AG10803 (cell line): ENCODE data around the gene COA6.

ENCODE experiments used
- DNase-seq: peaks from one replicate; pipeline ENCODE4 v3.0.0; 2010; ENCODE audit warnings: low read depth
- H3K4me3 ChIP-seq: 2 replicates; pipeline ENCODE4 v1.5.1; 2011; ENCODE audit warnings: mild to moderate bottlenecking, low read length, control low read depth
- TF ChIP-seq, protein P1 (sequence below): conservative IDR thresholded peaks from 2 replicates; pipeline ENCODE4 v1.5.1; 2011; ENCODE audit warnings: mild to moderate bottlenecking, low read length, control low read depth, inconsistent platforms

COA6 gene

DNA sequence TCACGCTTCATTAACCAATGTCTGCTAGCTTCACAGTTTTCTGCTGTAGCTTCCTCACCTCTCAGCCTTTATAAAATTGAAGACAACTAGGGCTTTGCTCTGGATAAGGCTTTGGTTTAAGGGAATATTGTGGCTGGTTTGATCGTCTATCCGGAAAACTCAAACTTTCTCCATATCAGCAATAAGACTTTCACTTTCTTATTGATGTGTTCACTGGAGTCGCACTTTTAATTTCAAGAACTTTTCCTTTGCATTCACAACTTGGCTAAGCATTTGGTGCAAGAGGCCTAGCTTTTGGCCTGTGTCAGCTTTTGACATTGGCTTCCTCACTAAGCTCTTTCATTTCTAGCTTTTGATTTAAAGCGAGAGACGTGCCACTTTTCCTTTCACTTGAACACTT is 12.9 kb downstream of the COA6 start:
- no peak for DNase-seq
- H3K4me3 ChIP-seq, result no peak overlapping the region
- TF ChIP-seq, protein P1, sequence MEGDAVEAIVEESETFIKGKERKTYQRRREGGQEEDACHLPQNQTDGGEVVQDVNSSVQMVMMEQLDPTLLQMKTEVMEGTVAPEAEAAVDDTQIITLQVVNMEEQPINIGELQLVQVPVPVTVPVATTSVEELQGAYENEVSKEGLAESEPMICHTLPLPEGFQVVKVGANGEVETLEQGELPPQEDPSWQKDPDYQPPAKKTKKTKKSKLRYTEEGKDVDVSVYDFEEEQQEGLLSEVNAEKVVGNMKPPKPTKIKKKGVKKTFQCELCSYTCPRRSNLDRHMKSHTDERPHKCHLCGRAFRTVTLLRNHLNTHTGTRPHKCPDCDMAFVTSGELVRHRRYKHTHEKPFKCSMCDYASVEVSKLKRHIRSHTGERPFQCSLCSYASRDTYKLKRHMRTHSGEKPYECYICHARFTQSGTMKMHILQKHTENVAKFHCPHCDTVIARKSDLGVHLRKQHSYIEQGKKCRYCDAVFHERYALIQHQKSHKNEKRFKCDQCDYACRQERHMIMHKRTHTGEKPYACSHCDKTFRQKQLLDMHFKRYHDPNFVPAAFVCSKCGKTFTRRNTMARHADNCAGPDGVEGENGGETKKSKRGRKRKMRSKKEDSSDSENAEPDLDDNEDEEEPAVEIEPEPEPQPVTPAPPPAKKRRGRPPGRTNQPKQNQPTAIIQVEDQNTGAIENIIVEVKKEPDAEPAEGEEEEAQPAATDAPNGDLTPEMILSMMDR, result no peak

- TF ChIP-seq, protein P1, result no peak
- H3K4me3 ChIP-seq, result no peak overlapping the region
- no peak for DNase-seq
These were observed 14.8 kb downstream of the COA6 start for GRCh38 chr1:234388094-234388493.

GRCh38 chr1:234393190-234393589 is 19.9 kb downstream of the COA6 start:
- H3K4me3 ChIP-seq, result no peak overlapping the region
- TF ChIP-seq, protein P1, result no peak
- DNase-seq, result no peak

- TF ChIP-seq, protein P1, result no peak
- H3K4me3 ChIP-seq, result no peak overlapping the region
- DNase-seq, result no peak
These were observed 22.0 kb downstream of the COA6 start for GRCh38 chr1:234395297-234395696.

- H3K4me3 ChIP-seq, result no peak overlapping the region
- TF ChIP-seq, protein P1, result no peak
- no peak for DNase-seq
These were observed 22.8 kb downstream of the COA6 start for GRCh38 chr1:234396092-234396491.

DNA sequence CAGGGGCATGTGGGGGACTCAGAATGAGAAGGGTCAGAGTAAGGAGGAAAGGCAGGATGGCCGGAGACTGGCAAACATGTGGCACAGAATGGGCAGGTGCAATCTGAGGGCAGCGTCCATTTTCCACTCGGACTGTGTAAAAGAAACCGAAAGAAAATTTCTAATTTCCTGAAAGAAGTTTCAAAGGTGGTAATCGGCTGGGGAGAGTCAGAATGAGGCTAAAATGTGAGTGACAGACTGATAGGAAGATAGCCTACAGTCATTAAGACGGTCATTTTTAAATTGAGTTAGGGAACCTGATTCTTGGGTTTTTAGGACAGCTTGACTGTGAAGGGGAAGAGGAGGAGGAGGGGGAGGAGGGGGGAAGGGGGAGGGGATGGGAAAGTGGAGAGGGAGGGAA is 23.6 kb downstream of the COA6 start:
- no peak overlapping the region for H3K4me3 ChIP-seq
- no peak for DNase-seq
- TF ChIP-seq, protein P1, result no peak

DNA sequence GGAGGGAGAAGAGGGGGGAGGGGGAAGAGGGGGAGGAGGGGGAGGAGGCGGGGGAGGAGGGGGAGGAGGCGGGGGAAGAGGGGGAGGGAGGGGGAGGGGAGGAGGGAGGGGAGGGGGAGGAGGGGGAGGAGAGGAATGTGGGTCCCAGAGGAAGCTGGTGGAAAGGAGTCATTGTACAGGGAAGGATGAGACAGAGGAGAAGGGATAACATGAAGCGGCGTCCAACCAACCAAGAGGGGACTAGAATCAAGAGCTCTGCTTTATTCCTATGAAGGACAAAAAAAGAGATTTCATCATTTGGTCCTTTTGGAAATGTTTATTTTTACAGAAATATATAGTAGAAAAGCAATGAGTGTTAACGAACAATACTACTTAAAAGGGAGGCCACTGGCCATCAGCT is 24.5 kb downstream of the COA6 start:
- TF ChIP-seq, protein P1, result no peak
- no peak for DNase-seq
- H3K4me3 ChIP-seq, result no peak overlapping the region
